ENCODE measurements around the gene LPP.

Gene LPP

DNA sequence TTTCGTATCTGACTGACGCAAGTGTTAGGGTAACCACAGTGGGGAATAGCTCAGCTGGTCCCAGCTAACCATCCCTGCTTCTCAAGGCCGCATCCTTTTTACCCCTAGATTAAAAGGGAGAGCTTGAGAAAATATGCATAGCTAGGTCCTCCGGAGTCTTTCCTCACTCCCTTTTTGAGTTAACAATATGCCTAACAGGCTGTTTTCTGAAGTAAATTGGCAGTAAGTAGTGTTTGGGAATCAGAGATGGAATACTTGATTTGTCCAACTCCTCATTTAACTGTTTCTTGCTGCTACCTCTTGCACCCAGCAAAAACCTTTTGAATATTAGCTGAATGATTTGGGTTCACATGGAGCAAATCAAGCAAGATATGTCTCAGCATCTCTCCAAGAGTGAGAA lies 326.1 kb downstream of the LPP start:
- no peak for DNase-seq

DNA sequence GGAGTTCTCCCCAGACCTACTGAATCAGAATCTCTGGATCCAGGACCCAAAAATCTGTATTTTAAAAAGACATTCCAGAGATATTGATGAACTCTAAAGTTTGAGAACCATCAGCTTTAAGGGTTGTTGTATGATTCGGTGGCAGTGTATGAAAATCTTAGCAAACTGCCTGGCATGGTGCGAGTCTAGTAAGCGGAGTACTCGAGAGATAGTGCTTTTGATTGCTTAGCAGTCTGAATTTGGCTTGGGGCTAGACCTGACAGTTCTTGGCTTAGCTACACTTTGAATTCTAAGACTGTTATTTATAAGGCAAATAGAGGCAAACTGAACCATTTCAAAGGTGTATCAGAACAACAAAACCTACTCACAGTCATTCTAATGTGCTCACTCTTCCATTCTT lies 329.0 kb downstream of the LPP start:
- no peak for DNase-seq

DNA sequence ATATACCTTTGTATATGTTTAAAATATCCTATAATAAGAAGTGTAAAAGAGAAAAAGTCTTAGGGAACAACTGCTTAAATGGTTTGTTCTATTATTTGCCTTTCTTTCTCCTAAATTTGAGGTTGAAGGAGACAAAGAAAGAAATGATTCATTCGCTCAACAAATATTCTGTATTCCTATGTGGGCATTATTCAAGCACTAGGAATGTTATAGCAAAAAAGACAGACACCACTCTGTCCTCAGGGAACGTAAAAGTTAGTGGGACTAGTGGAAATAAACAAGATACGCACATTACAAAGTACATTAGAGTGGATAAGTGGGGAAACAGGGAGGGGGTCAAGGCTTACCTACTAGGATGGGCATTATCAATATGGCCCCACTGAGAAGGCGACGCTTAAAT lies 332.2 kb downstream of the LPP start:
- no peak for DNase-seq

DNA sequence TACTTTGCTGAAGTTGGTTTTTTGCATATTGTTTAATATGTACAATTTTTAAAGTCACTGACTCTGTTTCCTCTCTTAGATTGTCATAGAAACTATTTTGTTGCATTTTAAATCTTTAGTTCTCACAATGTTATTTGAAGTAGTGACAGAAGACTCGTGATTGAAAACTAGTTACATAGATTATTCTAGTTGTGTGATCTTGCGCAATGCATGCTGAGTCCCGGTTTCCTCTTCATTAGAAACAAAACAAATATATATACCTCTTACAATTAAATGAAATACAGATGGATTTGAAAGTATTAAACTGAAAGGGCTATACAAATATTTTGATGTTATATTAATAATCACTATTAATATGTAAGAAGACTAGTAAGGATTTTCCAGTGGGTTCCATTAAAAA lies 333.0 kb downstream of the LPP start:
- no peak for DNase-seq

DNA sequence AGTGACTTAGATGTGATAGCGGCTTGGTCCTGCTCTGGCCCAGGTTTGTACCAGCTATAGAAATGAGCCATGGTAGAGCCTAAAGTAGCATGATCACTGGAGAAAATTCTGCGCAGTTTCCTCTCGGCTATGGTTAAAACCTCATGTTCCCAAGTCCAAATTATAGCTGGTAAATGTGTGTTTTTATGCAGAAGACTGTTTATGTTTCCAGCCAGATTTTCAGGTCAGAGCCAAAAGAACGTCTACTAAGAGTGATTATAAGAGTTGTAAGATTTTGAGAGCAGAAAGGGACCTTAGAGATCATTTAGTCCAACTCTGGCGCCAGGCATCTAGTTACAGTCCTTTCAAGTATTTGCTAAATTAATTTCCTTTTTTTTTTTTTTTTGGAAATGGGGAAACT lies 333.7 kb downstream of the LPP start:
- DNase-seq = no peak

DNA sequence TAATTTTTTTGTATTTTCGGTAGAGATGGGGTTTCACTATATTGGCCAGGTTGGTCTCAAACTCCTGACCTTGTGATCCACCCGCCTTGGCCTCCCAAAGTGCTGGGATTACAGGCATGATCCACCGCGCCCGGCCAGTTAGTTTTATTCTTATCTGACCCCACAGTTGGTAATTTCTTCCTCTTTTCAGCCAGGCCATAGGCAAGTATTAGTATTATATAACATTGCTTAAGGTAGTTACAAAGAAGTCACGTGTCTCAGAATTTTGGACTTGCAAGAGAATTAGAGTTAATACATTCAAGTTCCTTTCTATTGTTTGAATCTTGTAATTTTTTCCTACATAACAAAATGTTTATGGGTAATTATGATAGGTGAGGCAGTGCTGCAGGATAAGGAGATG lies 334.8 kb downstream of the LPP start:
- no peak for DNase-seq

DNA sequence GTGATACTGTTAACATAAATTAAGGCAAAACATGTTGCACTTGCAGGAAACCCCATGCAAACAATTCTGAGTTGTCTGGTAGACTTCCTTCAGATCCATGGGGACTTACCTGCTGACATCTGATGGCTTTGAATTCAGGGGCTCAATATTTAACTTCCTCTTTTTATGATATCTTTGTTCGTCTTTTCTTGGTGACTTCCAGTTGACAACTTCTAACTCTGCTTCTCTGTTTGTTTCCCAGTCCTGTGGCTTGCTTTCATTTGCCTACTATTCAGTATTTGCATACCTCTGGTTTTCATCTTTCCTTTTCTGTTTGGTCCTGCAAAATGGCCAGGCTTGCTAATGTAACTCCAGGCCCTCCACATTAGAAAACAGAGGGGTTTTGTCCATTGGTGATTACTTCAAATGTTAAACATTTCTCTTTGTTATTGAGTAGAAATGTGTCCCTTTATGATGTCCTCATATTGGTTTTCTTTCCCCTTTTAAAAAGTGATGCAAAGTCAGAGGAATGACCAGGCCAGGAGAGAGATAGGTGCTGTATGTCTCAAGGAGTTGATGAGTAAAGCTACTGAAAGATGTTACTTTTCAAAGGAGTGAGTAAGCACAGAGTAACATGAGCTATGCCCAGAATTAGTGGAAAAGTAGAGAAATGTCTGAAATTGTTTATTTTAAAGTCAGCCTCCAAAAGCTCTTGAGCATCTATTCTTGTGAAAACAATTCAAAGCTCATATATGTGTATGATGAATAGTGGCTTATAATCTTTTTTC lies 335.9 kb downstream of the LPP start:
- DNase-seq = no peak

DNA sequence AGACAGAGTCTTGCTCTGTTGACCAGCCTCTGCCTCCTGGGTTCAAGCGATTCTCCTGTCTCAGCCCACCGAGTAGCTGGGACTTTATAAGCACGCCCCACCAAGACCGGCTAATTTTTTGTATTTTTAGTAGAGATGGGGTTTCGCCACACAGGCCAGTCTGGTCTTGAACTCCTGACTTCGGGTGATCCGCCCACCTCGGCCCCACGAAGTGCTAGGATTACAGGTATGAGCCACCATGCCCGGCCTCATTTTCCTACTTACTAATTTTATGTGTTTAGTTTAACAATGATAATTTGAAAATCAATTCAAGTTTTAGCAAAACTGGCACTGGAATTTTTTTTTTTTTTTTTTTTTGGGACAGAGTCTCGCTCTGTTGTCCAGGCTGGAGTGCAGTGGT lies 336.5 kb downstream of the LPP start:
- DNase-seq = no peak

DNA sequence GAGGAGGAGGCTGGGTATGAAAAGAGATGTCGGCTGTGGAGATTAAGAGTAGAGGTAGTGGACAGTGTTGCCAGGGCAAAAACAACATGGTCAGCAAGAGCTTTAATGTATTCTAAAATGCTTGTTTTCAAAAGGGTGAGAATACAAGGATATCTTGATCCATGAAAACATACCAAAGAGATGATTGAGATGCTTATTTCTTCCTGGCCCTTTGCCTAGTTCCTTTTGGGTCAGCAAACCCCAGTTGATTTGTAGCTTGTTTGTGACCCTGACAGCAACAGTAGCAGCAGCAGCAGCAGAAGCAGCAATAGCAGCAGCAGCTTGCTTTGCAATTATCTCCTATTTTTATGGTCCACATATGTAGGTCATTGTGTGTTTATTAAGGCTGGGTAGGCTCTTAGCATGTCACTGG lies 337.3 kb downstream of the LPP start:
- no peak for DNase-seq

DNA sequence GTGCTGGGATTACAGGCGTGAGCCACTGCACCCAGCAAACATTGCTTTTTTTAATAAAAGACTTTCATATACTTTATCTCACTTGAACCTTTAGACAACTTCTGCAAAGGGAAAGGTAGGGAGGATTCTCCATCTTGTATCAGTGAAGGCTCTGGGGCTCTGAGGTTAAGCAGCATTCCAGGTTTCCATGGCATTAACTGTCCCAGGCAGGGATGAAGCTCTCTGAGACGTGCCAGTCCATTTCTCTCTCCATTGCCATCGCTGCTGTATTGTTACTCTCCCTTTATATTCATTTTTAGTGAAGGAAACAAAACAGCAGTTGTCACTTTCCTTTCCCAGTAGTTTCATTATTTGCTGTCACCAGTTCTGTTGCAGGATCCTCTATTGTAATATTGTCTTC lies 342.4 kb downstream of the LPP start:
- DNase-seq = no peak

DNA sequence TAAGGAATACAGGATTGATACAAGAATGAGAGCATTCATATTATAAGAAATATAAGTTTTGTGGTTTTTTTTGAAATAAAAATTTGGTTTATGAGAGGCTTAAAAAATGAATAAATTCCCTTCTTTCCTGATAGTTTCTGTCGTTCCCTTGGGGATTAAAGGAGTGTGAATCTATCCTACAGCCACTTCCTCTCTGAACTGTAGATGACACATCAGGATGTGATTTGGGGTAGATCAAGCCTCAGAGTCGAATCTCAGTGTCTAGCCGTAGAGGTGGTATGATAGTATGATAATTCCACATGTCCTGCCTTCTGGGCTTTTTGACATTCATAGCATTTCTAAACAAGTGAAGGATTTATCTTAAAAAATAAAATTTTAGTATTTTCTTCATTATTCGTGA lies 343.1 kb downstream of the LPP start:
- DNase-seq = no peak

DNA sequence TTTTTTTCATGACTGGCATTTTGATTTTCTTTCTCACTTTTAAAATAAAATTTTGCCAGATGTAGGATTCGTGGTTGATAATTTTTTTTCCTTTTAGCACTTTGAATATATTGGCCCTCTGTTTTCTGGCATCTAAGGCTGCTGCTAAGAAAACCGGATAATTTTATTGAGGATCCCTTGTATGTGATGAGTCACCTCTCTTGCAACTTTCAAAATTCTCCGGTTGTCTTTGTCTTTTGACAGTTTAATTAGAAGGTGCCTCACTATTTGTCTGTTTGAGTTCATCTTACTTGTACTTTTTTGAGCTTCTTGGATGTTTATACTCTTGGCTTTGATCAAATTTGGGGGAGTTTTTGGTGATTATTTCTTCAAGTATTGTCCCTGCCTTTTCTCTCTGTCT lies 349.7 kb downstream of the LPP start:
- DNase-seq = no peak

DNA sequence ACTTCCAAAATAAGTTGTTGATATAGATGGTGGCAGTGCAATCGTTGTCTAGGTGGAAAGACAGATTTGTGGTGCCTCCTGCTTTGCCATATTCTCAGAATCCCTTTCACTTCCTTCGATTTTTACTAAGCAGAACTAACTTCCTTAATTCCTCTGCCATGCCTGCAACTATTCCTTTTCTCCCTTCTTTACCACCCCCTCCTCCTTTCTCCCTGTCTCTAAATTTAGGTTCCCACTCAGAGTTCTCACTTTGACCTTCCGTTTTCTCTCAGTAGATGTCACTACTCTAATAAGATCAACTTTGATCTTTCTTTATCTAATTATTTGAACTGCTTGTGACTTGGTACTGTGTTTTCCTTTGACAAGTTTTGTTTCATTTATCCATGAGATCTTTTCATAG lies 351.2 kb downstream of the LPP start:
- no peak for DNase-seq

DNA sequence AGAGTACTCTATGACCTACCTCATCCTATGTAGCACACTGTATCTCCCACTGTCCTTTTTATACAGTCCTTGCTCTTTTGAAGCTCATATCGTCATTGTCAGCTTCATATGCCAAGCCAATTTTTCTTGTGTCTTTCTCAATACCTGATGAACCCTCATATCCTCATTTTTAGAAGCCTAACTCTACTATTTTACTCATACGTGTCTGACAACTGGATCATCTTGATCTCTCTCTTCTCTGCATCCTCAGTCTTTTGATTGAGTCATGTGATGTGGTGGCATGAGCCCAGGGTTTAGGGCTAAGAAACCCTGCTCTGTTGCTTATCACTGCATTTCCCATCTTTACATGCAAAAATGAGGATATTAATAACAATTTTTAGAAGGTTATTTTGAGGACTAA lies 352.0 kb downstream of the LPP start:
- DNase-seq = no peak

DNA sequence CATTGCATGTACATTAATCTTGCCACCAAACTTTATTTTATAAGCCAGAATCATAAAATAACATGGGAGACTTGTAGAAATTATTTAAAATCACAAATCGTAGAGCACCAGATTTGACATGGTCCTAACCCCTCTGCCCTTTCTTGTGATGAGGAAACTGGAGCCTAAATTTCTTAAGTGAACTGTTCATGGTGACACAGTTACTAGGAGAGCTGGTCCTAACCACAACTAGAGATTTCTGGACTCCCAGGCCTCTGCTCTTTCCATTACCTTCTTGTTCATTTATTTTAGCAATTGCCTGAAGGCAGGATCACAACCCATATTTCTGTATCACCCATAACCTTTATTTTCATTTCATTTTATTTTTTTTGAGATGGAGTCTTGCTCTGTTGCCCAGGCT lies 352.5 kb downstream of the LPP start:
- no peak for DNase-seq

DNA sequence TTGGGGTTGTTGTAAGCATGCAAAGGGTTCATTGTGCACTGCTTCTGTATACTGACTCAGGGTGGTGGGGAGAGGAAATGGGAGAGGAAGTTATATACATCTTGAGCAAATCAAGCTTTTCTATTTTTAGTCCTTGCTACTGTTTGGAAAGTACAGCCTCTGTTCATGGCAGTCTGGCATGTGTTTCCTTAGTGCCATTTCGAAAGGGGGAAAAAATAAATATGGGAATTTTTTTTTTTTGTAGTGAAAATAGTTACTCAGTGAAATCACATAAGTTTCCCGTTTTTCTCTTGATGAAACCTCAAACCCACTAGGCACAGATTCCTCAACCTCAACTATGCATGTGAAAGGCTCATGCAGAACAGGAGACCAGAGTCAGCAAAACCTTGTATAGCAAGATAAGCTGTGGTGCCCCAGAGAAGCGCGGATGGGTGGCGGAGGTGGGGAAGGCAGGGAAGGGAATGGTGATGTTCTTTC lies 353.3 kb downstream of the LPP start:
- DNase-seq = no peak

DNA sequence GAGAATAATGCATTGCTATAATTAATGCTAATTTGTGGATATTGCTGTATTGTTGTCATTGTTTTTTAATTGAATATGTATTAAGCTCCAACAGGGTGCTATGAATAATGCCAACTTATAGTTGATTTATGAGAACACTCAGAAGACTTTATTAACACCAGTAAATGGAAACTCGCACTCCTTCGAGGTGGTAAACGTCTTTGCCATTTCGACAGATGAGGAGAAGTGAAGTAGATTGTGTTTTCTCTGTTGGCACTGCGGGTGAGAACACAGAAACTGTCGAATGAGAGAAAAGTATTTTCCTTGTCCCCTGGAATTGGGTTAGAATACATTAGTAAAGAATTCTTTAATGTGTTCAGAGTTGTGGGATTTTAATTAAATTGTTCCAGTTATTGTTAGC lies 354.5 kb downstream of the LPP start:
- DNase-seq = no peak

DNA sequence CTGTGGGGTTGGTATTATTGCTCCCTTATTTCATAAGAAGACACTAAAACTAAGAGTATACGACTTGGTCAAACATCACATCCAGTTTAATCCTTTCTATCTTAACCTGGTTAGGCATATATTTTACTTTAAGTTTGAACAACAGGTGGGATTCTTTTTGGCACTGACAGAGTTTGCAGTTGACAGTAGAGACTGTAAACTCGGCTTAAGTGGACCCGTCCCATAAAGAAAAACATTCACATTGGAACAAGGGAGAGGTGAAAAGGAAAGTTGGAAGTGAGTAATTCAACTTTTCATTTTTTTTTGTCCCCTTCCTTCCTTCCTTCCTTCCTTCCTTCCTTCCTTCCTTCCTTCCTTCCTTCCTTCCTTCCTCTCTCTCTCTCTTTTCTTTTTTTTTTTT lies 355.4 kb downstream of the LPP start:
- DNase-seq = no peak

DNA sequence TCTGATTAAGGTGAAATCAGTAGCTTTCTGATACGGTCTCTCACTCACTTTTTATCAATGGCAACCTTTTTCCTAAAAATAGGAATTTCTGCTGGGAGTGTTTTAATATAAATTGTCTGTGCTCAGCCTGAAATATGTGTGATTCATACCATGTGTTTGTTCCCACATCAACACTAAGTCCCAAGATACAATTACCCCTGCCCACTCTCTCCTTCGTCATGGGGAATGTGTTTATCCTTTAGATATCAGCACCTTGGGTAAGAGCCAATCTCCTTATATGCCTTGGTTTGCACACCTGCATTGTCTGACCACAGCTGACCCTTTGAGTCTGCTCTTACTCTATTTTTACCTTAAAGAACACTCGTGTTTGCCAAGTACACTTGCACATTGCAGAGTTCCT lies 356.4 kb downstream of the LPP start:
- DNase-seq = no peak

DNA sequence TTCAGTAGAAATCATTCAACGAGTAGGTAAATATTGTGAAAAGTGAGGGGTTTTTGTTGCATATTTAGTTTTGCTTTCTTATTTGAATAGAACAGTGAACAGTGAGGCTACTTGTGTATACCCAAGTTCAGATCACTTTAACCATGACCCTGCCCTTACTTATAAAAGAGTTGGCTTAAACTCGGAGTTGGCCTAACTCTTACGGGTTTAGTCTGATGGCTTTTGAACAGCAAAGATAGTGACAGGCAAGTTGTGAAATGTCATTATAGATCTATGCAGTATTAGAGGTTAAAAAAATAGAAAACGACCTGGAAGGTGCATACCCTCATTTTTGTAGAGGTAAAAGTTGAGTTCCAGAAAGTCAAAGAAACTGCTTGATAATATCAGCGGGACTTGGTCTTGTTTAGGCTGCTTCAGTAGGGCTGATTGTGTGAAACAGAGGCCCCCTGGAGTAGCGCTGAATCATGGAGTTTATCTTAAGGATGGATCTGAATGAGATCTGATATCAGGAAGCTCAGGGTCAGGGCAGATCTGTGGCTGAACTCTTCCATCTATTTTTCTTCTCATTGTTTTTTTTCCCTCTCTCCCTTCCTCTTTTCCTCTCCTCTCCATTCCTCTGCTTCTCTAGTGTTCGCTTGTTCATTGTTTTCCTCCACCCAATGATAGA lies 359.8 kb downstream of the LPP start:
- DNase-seq = no peak

DNA sequence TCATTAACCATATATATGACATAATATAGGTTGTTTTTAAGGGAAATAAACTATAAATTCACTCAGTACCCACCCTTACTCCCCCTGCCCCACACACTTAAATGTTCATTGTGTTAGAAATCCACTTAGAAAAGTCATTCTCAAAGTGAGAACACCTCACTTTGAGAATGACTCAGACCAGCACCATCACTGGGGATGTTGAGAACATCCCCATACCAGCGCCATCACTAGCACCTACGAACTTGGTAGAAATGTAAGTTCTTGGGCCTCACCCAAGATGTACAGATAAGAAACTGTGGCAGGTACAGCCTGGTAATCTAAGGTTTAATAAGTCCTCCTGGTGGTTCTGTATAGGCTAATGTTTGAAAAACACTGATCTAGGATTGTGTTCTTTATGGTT lies 362.6 kb downstream of the LPP start:
- DNase-seq = no peak

DNA sequence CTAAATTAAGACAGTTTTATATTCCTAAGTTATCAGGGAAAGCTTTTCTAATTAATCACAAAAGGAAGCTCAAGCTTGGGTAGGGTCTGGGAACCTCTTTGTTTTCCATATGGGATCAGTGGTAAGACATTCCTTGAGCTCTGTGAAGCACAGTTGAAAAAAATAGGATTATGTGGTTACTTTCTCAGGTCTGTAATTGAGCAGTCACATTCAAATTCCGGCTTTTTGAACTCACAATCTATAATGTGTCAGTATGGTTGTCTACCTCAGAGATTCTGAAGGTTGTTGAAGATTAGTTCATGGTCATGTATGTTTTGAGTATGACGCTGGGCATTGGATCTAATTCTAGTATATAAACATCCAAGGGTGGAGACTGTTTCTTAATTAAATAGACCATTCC lies 364.5 kb downstream of the LPP start:
- DNase-seq = no peak

DNA sequence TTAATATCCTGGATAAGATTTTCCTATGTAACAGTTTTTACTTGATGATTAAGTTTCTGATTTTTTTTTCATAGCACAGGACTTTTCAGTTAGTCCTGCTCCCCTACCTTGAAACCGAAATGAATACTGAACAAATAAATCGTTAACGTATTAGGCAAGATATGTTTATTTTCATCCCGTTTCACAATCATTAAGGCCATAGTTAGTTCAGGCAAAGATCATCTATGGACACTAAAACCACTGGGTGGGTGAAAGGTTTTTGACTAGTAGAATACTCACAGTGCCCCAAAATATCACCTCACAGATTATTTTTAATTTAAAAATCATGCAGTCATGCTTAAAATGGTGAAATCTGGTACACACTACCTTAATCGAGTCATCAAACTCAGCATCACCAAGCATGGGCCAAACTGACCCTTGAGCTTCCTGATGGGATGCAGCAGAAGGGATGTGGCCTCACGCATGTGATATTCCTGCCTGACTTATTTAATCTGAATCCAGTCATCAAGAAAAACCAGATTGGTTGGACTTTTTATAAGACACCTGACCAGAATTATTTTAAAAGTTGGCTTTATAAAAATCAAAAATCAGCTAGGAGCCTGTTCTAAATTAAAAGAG lies 365.0 kb downstream of the LPP start:
- no peak for DNase-seq

DNA sequence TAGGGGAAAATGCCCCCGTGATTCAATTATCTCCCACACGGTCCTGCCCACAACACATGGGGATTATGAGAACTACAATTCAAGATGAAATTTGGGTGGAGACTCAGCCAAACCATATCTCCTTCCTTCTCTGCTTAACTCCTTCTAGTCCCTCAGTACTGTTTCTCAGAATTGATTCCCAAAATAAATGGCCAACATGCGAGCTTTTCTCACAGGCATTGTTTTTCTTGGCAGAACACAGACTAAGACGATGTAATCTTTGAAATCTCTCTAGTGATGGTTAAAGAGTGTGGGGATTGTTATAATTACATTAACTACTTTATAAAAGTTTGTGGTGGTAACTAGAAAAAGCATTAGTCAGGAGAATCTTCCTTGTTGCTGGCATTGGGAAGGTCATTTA lies 366.5 kb downstream of the LPP start:
- DNase-seq = no peak
